HG03103 (cell line): ENCODE results near the gene SGCA.

ENCODE experiments used
- ATAC-seq: cut with Tn5 transposase; IDR thresholded peaks from one replicate; pipeline ENCODE4 v1.9.1; 2021; ENCODE audit warnings: low read depth; ENCODE audit not compliant: unreplicated experiment

The SGCA gene

DNA sequence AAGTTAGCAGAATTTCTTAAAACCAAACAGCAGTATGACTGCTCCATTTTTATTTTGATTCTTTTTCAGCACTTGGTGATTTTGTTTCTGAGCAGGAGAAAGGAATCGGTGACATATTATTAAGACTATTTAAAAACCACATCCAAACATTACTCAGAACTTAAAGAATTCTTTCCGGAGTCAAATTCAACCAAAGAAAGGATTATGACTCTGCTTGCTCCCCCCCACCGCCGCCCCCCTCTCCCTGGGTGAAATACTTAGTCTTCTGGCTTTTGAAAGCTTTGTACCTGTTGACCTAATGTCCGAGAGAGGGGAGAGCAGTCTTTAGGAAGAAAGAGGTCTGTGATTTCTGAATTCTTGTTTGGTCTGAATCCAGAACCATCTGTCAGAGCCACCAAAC, 53.5 kb downstream of the SGCA start:
- ATAC-seq: no peak

DNA sequence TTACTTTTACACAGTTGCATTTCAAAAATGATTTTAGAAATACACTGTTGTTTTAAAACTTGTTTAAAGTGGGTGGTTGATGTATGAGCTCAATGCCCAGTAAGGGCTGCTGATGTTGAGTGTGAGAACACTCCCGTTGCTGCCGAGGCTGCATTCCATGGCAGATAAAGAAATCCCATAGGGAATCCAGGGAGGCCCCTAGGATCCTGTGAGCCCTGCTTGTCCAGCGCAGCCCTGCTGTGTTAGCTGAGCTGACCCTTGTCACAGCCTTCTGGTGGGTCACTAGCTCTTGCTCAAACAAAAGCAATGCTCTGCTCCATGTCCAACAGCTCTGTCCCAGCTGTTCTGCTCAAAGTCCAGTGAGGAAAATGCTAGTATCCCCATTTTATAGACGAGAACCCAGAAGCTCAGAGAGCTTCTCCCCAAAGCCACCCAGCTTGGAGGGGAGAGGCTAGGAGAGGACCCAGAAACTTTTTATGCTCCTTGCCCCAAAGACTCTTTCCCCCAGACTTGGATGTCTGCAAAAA, 54.2 kb downstream of the SGCA start:
- no peak for ATAC-seq

DNA sequence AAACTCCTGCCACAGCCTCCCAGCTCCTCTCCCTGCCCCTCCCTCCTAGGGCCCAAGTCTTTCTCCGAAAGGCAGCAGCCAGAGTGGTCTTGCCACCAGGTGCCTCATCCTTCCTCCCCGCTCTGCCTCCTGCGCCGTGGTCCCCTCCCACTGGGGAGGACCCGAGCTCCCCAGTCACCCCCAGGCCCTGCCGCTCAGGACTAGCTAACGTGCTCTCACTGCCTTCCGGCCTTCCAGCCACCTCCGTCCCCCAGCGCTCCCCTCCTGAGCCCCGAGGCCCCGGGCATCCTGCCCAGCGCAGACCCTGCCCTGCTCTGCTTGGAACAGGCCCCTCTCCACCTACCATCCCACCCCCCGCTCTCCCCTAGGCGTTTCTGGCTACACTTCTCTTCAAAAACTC, 55.0 kb downstream of the SGCA start:
- ATAC-seq: no peak

DNA sequence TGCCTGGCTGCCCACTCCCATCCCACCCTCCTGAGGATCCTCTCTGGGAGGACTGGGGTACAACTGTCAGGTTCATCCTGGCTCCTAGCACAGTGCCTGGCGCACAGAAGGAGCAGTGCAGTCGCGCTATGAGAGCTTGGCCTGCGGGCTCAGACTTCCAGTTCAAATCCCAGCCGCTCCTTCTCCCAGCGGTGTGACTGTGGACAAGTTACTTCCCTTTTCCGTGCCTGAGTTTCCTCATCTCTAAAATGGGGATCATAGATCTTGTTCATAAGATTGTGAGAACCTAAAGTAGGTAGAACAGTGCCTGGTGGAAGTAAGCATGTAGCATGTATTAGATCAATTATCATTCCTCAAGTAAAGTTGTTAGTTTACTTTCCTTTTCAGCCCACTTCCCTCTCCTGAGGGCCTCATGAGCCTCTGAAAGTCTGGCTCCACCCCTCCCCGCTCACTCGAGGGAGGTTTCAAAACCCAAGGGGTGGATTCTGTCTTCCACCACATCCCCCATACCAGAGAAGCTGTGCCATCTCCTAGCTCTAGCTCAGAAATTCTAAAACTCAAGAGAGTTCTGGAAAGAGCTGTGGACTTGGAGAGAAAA, 55.6 kb downstream of the SGCA start:
- no peak for ATAC-seq

DNA sequence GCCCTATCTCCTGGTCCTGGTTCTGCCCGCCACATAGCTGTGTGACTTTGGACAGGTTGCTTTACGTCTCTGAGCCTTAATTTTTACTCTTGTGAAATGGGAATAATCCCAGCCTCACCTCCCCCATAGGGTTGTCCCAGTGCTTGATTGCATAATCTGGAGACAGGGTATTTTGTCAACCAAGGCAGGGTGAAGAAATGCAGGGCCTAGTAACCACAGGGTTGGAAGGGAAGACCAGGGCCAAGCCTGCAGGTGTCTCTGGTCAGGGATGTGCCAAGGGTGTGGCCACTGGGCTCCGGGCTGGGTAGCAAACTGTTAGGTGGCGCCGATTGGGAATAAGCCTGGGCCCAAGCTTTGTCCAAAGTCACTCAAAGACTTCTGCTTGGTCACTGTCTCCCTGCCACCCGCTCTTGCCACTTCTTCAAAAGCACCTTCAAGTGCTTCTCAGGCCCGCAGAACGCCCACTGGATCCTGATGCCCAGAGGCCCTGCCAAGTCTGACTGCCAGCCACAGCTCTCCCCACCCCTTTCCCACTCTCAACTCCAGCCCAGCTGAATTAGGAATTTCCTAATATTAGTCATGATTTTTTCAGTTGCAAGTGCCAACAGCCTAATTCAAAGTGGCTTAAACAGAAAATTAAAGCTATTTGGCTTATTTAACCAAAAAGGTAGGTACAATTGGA, 56.2 kb downstream of the SGCA start:
- ATAC-seq: no peak

DNA sequence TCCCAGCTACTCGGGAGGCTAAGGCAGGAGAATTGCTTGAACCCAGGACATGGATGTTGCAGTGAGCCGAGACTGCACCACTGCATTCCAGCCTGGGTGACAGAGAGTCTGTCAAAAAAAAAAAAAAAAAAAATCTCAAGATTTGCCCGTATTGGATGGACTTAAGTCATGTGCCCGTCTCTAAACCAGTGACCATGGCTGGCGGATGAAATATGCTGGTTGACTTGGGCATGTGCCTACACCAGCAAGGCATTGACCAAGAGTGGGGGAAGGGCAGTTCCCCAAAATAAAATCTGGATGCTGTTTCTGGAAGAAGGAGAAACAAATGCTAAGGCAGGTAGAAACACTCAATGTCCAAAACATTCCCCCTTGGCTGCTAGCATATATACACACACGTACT, 57.1 kb downstream of the SGCA start:
- ATAC-seq: no peak
